Measurements from ENCODE around the gene ESPN. TPM values are rescaled to one million over a fixed set of nuclear protein-coding genes. Genes with fewer than 3 reads are reported as not detected.
"Not testable (repeated sequence)": the region's sequence is repeated elsewhere in the genome, so short reads cannot be mapped to it uniquely, and the experiment has no call there.

ESPN gene
- polyA plus RNA-seq, 1 of the 3 experiments (the other 2 are of a cell fraction) = 0.33 TPM

DNA sequence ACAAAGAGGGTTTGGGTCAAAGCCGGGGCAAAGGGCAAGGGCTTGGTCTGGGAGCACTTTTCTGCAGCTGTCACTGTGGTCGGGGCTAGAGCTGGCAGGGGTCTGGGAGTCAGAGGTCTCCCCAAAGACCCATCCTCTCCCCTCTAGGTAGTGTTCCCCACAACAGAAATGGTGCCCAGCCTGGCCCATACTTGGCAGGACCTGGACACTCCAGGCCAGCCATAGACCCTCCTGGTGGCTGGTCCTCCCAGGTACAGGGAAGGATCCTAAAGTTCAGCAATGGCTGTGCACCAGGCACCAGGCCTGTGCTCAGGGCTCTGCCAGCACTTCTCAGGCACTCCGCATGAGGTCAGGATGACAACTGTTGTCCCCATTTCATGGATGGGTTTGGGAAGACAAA, 11.0 kb downstream of the ESPN start:
- H3K9me2 ChIP-seq = no peaks in the 10 kb centered on the region
- H3F3A ChIP-seq (replicated peaks; ENCODE audit: insufficient read depth) = peaks cover 5% of the 10 kb centered on the region
- H3K4me1 ChIP-seq (ENCODE audit: control insufficient read depth in 1 of 2, insufficient read depth in 2 of 2, low read depth in 1 of 2, low read length in 1 of 2) = no peaks in the 10 kb centered on the region; a peak in 1 of 4 replicates
- no peak for DNase-seq
- no peaks in the 10 kb centered on the region for H3K79me2 ChIP-seq (ENCODE audit: insufficient read depth)
- no peaks in the 10 kb centered on the region for H3K9me3 ChIP-seq
- H3K4me3 ChIP-seq (ENCODE audit: low read depth in 2 of 2, low read length in 1 of 2) = no peak overlapping the region
- no peaks in the 10 kb centered on the region for H3K36me3 ChIP-seq (replicated peaks in 1 of 2; ENCODE audit: control insufficient read depth in 1 of 2, insufficient read depth in 2 of 2, low read length in 1 of 2)
- no peak overlapping the region for H3K4me2 ChIP-seq
- H3K27ac ChIP-seq (ENCODE audit: low read depth in 2 of 2, low read length in 1 of 2) = no peak overlapping the region
- H3K9ac ChIP-seq = no peak overlapping the region
- no peaks in the 10 kb centered on the region; the same call in 1 of the 2 replicates for H3K27me3 ChIP-seq (ENCODE audit: insufficient read depth)
- TF ChIP-seq TCF12 (IDR thresholded peaks at IDR 0.05) (no peak), EP300 (IDR thresholded peaks at IDR 0.05; ENCODE audit: borderline replicate concordance in 1 of 2, low read depth in 1 of 2, low read length in 1 of 2) (no peak), MEF2A (IDR thresholded peaks at IDR 0.05; ENCODE audit: borderline replicate concordance, low read depth) (no peak)
- TF ChIP-seq, protein P1, sequence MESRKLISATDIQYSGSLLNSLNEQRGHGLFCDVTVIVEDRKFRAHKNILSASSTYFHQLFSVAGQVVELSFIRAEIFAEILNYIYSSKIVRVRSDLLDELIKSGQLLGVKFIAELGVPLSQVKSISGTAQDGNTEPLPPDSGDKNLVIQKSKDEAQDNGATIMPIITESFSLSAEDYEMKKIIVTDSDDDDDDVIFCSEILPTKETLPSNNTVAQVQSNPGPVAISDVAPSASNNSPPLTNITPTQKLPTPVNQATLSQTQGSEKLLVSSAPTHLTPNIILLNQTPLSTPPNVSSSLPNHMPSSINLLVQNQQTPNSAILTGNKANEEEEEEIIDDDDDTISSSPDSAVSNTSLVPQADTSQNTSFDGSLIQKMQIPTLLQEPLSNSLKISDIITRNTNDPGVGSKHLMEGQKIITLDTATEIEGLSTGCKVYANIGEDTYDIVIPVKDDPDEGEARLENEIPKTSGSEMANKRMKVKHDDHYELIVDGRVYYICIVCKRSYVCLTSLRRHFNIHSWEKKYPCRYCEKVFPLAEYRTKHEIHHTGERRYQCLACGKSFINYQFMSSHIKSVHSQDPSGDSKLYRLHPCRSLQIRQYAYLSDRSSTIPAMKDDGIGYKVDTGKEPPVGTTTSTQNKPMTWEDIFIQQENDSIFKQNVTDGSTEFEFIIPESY (IDR thresholded peaks at IDR 0.05; ENCODE audit: borderline replicate concordance, low read depth) = no peak
- TF ChIP-seq, protein P2, sequence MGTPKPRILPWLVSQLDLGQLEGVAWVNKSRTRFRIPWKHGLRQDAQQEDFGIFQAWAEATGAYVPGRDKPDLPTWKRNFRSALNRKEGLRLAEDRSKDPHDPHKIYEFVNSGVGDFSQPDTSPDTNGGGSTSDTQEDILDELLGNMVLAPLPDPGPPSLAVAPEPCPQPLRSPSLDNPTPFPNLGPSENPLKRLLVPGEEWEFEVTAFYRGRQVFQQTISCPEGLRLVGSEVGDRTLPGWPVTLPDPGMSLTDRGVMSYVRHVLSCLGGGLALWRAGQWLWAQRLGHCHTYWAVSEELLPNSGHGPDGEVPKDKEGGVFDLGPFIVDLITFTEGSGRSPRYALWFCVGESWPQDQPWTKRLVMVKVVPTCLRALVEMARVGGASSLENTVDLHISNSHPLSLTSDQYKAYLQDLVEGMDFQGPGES (IDR thresholded peaks at IDR 0.05; ENCODE audit: low read depth, low read length) = no peak
- TF ChIP-seq, protein P3, sequence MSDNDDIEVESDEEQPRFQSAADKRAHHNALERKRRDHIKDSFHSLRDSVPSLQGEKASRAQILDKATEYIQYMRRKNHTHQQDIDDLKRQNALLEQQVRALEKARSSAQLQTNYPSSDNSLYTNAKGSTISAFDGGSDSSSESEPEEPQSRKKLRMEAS (IDR thresholded peaks at IDR 0.05; ENCODE audit: low read depth) = no peak
- TF ChIP-seq, protein P4, sequence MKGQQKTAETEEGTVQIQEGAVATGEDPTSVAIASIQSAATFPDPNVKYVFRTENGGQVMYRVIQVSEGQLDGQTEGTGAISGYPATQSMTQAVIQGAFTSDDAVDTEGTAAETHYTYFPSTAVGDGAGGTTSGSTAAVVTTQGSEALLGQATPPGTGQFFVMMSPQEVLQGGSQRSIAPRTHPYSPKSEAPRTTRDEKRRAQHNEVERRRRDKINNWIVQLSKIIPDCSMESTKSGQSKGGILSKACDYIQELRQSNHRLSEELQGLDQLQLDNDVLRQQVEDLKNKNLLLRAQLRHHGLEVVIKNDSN (IDR thresholded peaks at IDR 0.05; ENCODE audit: borderline replicate concordance, low read depth) = no peak
- no peaks in the 10 kb centered on the region for H4K20me1 ChIP-seq (ENCODE audit: insufficient read depth)
- WGBS (ENCODE audit: low lambda C conversion rate) = 90% methylated on average over 2 of the region's 3 CpGs
- CTCF ChIA-PET = interaction anchor here (0.8 to 13.6 kb wide), 5 partner anchors 16 to 190 kb away, joined by 3 to 290 read pairs (median 3); partner anchors contain the start of genes ESPN and HES2
- H2AFZ ChIP-seq (ENCODE audit: low read depth) = no peak overlapping the region
- POLR2A ChIA-PET = no interaction called here

DNA sequence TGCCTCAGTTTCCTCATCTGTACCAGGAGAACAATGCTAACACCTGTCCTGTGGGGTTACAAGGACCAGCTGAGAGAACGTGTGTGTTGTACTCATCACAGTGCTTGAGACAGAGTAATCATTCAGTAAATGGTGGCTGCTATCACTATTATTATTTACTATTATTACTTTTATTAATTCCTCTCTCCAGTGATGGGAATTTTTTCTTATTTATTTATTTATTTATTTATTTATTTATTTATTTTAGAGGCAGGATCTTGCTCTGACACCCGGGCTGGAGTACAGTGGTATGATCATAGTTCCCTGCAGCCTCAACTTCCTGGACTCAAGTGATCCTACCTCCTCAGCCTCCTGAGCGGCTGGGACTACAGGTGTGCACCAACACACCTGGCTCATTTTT, 11.7 kb downstream of the ESPN start:
- H4K20me1 ChIP-seq (ENCODE audit: insufficient read depth); H3K9ac ChIP-seq; H3K36me3 ChIP-seq (replicated peaks in 1 of 2; ENCODE audit: control insufficient read depth in 1 of 2, insufficient read depth in 2 of 2, low read length in 1 of 2); H3K4me3 ChIP-seq (ENCODE audit: low read depth in 2 of 2, low read length in 1 of 2); H2AFZ ChIP-seq (ENCODE audit: low read depth); H3K27me3 ChIP-seq (ENCODE audit: insufficient read depth); H3K4me1 ChIP-seq (ENCODE audit: control insufficient read depth in 1 of 2, insufficient read depth in 2 of 2, low read depth in 1 of 2, low read length in 1 of 2); H3K27ac ChIP-seq (ENCODE audit: low read depth in 2 of 2, low read length in 1 of 2); H3K9me3 ChIP-seq; DNase-seq; POLR2A ChIA-PET; H3F3A ChIP-seq (replicated peaks; ENCODE audit: insufficient read depth); H3K9me2 ChIP-seq; H3K79me2 ChIP-seq (ENCODE audit: insufficient read depth); H3K4me2 ChIP-seq: not testable (repeated sequence)
- WGBS (ENCODE audit: low lambda C conversion rate) = 81% methylated on average over 3 of the region's 3 CpGs
- CTCF ChIA-PET = interaction anchor here (0.7 to 13.6 kb wide), 12 partner anchors 17 to 197 kb away, joined by 3 to 290 read pairs (median 8); partner anchors contain the start of genes ESPN, HES2, HES3 and NOL9

Data from SK-N-SH (cell line).